Measurements from ENCODE around the gene ABI2.

DNA sequence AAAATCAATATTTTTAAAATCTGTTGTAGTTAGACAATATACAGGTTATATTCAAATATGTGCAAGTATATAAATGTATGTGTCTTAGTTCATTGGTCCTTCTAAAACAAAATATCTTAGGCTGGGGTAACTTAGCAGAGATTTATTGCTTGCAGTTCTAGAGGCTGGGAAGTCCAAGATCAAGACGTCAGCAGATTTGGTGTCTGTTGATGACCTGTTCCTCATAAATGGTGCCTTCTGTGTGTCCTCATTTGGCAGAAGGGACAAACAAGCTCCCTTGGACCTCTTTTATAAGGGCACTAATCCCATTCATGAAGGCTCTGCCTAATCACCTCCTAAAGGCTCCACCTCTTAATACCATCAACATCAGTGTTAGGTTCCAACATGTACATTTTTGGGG is 31.3 kb downstream of the ABI2 start:
- no peak for TF ChIP-seq POLR2A (IDR thresholded peaks at IDR 0.05)
- no peak for TF ChIP-seq CTCF (IDR thresholded peaks at IDR 0.05)
- no peak for TF ChIP-seq POLR2AphosphoS5 (IDR thresholded peaks at IDR 0.05)
